Thyroid gland (tissue), 4 donors: Measurements from ENCODE around the gene PLAC8.

Experiments used
- CTCF ChIP-seq, 6 experiments: fragments of 200-600 bp in 3 of 6; fragments of 450-650 bp in 3 of 6; sonication (generic) in 3 of 6; IDR thresholded peaks; one replicate each; pipeline ENCODE4 v1.5.1; 2016 to 2019; ENCODE audit warnings: antibody characterized with exemption in 6 of 6, mild to moderate bottlenecking in 2 of 6, inconsistent platforms in 1 of 6, moderate library complexity in 1 of 6
- POLR2A ChIP-seq, 2 donors: fragments of 450-650 bp; IDR thresholded peaks; one replicate each; pipeline ENCODE4 v1.6.1; 2017; ENCODE audit warnings: antibody characterized with exemption in 2 of 2, mild to moderate bottlenecking in 2 of 2, moderate library complexity in 1 of 2

DNA sequence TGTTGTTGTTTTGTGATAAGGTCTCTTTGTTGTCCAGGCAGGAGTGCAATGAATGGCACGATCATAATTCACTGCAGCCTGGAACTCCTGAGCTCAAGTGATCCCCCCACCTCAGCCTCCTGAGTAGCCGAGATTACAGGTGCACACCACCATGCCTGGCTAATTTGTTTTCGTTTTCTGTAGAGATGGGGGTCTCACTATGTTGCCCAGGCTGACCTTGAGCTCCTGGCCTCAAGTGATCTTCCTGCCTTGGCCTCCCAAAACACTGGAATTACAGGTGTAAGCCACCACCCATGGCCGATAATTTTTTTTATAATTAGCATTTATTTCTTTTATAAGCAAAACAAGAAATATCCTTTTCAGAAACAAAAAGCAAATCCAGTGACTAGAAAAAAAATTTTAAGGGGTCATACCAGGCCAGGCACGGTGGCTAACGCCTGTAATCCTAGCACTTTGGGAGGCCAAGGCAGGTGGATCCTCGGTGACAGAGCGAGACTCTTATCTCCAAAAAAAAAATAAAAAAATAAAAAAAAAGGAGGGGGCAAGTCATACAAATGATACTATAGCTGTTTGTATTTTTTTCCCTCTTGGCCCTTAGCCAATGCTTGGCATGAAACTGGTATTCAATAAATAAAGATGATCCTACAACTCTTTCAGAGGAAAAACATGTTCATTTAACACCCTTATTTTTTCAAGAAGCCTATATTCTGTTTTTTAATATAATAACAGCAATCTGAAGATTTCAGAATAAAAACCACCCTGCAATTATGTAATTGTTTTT is 3.4 kb downstream of the PLAC8 start:
- TF ChIP-seq CTCF (IDR thresholded peaks at IDR 0.05) = no peak
- TF ChIP-seq POLR2A (IDR thresholded peaks at IDR 0.05) = no peak
